NCI-H2081 treated with DMSO at 0.1 percent for 48 hours (cell line): ENCODE results near the gene CABS1.

Experiments
- DNase-seq: peaks from one replicate; lab custom pipeline; 2025; lab: John Stamatoyannopoulos, UW

The CABS1 gene

GRCh38 chr4:70382691-70383181 lies 48.0 kb downstream of the CABS1 start, which contains the start of gene SMR3B:
SMR3B (plus strand) TSS chr4:70383131; CDS start chr4:70384511, 1,380 bp downstream.
- DNase-seq, result no peak
